Keratinocyte (primary cell): ENCODE data around the gene USP10.

Experiments used
- CTCF ChIP-seq, 3 experiments: IDR thresholded peaks in 1 of 3; conservative IDR thresholded peaks in 1 of 3; optimal IDR thresholded peaks in 1 of 3; 2 replicates in 2 of 3; 3 replicates in 1 of 3; pipeline versions ENCODE3 to v1.5.1; 2011; ENCODE audit warnings: low read length in 3 of 3, mild to moderate bottlenecking in 3 of 3, moderate library complexity in 2 of 3, control low read depth in 1 of 3, inconsistent platforms in 1 of 3; ENCODE audit not compliant: insufficient read depth in 2 of 3; ENCODE audit errors: extremely low read depth in 1 of 3
- EZH2 ChIP-seq: IDR thresholded peaks from one replicate; pipeline ENCODE4 v1.6.1; 2012; ENCODE audit warnings: inconsistent platforms, mild to moderate bottlenecking, low read length, moderate library complexity

GRCh38 chr16:84818989-84819643 lies 119.3 kb downstream of the USP10 start:
- TF ChIP-seq CTCF (optimal IDR thresholded peaks at IDR 0.05 in 1 of 3, IDR thresholded peaks at IDR 0.05 in 1 of 3, conservative IDR thresholded peaks at IDR 0.05 in 1 of 3; ENCODE audit: extremely low read depth in 1 of 3, insufficient read depth in 2 of 3, low read length in 3 of 3) (no peak), EZH2 (no peak)
